Heart right ventricle (tissue), 16 donors: Measurements from ENCODE around the gene MRPS17. TPM values are rescaled to one million over a fixed set of nuclear protein-coding genes. Genes with fewer than 3 reads are reported as not detected.

Experiments used
- ATAC-seq, 8 donors: fragments of 200-7000 bp; cut with Tn5 transposase; one replicate each; pipeline ENCODE4 v1.9.1; 2020; ENCODE audit warnings: mild to moderate bottlenecking in 8 of 8, moderate library complexity in 8 of 8, moderate number of reproducible peaks in 1 of 8
- DNase-seq, 2 donors: peaks; one replicate each; pipeline ENCODE4 v3.0.0-alpha.2; 2020
- H3K27ac ChIP-seq, 10 donors: fragments of 200-600 bp; sonication (generic) in 2 of 10; one replicate each; pipeline versions ENCODE4 v1.5.0 to v1.8.0; 2020 to 2022; ENCODE audit warnings: mild to moderate bottlenecking in 3 of 10
- H3K27me3 ChIP-seq, 7 donors: fragments of 200-600 bp; one replicate each; pipeline ENCODE4 v1.8.0; 2021 to 2022; ENCODE audit warnings: mild to moderate bottlenecking in 2 of 7
- H3K36me3 ChIP-seq, 9 donors: fragments of 200-600 bp; sonication (generic) in 1 of 9; one replicate each; pipeline versions ENCODE4 v1.5.0 to v1.8.0; 2020 to 2022; ENCODE audit warnings: mild to moderate bottlenecking in 2 of 9
- H3K4me1 ChIP-seq, 9 donors: fragments of 200-600 bp; sonication (generic) in 1 of 9; one replicate each; pipeline versions ENCODE4 v1.5.0 to v1.8.0; 2020 to 2022; ENCODE audit warnings: mild to moderate bottlenecking in 4 of 9
- H3K4me3 ChIP-seq, 10 donors: fragments of 200-600 bp; sonication (generic) in 2 of 10; one replicate each; pipeline versions ENCODE4 v1.5.0 to v1.8.0; 2020 to 2022; ENCODE audit warnings: mild to moderate bottlenecking in 7 of 10, moderate library complexity in 2 of 10
- H3K9me3 ChIP-seq, 11 donors: fragments of 200-600 bp in 10 of 11; sonication (generic) in 2 of 11; one replicate each; pipeline versions ENCODE4 v1.5.0 to v1.8.0; 2013 to 2022; ENCODE audit warnings: mild to moderate bottlenecking in 2 of 11, control low read depth in 1 of 11, moderate library complexity in 1 of 11
- WGBS, 2 donors: extraction: QIAGEN DNeasy Blood & Tissue Kit; methylation state at CpG; one replicate each; pipeline ENCODE4 v1.1.7; 2013; ENCODE audit warnings: inconsistent platforms in 1 of 2; 5-methylcytosine and 5-hydroxymethylcytosine counted together
- intact Hi-C, 10 donors: fragments of 100-400 bp; cut with DNase I; formaldehyde crosslinking; loops; one replicate each; pipeline versions ENCODE4 v1.11.1 to v1.14.2; 2022
- polyA plus RNA-seq, 2 donors: library from polyadenylated mRNA; stranded (reverse); fragments of 200-250 nt; gene quantifications; one replicate each; pipeline ENCODE4 v1.2.3, GENCODE V29; 2013
- total RNA-seq, 10 donors: library from RNA; stranded (reverse); fragmentation: NEBNext Ultra II Directional in 3 of 10; extraction: Animal tissue kit (Norgen Biotek cat#: 25700) in 3 of 10; gene quantifications; one replicate each; pipeline versions ENCODE4 v1.2.1 to v1.2.4, GENCODE V29; 2021 to 2023
- TF ChIP-seq, protein P1 (sequence below), 9 donors: fragments of 200-600 bp; sonication (generic) in 2 of 9; IDR thresholded peaks; one replicate each; pipeline versions ENCODE4 v1.5.0 to v1.8.0; 2021 to 2022; ENCODE audit warnings: antibody characterized with exemption in 9 of 9, mild to moderate bottlenecking in 5 of 9, moderate library complexity in 1 of 9
- donor health status: Arrhythmogenic right ventricular cardiomyopathy.
- donor health status: ischemic (EF 13 %, LVEDD 7.1; RV severe dilation, severe dysfunction).
- donor health status: healthy with polysubstance abuse.
- donor health status: DM: no; HTN: yes; CAD: no.
- donor health status: DM: no; HTN: no; CAD: no.
- donor health status: ischemic (EF 25% LVEDD 6.9; RV normal size, moderate dysfunction).
- donor health status: ischemic (EF 25% LVEDD 5.7; RV mildly dilated, moderate dysfunction).
- donor health status: healthy.
- donor health status: DM: yes; HTN: yes; CAD: no.
- donor health status: Ischemic cardiomyopathy.
- donor health status: ischemic (EF 35%, LVEDD 5.7; RV mildly dilated, moderate dysfunction).
- donor health status: nonischemic (EF 11% LVEDD 7.7; RV severe dilation, severe dysfunction).
- donor health status: DM: yes; HTN: yes; CAD: no.
- donor health status: PGD.
- donor health status: ischemic (EF 29% LVEDD 5.4; RV normal size, mild dysfunction).
- donor health status: nonischemic (EF 23%, LVEDD 6.1; RV moderate dilation, normal function).

Gene MRPS17
- total and polyA plus RNA-seq, 12 donors: 15.9 to 23.6 (median 17.6) TPM

DNA sequence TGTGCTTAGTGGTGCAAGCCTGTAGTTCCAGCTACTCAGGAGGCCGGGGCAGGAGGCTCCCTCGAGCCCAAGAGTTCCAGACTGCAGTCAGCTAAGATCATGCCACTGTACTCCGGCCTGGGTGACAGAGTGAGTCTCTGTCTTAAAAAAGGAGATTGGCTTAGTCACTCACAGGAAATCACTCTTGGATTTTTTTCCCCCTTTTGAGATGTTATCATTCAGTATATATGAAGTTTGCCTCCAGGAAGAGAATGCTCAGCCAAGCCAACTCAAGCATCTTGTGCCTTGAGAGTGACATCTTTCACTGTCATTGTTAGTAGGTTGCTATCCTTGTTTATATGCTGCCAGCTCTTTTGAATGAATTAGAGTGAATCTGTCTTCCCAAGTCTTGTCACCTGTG is 40.7 kb downstream of the MRPS17 start:
- intact Hi-C loops: no loop called here
- no peak for DNase-seq
- Histone ChIP-seq H3K9me3 (no peaks in the 10 kb centered on the region), H3K27ac (no peak overlapping the region), H3K36me3 (peaks cover 0 to 100% (median 33%) of the 10 kb centered on the region in 9 donors), H3K27me3 (no peaks in the 10 kb centered on the region), H3K4me1 (no peaks in the 10 kb centered on the region), H3K4me3 (no peak overlapping the region)
- ATAC-seq: no peak
- WGBS, 2 donors: 93 to 99% methylated on average over 3 of the region's 3 CpGs
- TF ChIP-seq, protein P1, sequence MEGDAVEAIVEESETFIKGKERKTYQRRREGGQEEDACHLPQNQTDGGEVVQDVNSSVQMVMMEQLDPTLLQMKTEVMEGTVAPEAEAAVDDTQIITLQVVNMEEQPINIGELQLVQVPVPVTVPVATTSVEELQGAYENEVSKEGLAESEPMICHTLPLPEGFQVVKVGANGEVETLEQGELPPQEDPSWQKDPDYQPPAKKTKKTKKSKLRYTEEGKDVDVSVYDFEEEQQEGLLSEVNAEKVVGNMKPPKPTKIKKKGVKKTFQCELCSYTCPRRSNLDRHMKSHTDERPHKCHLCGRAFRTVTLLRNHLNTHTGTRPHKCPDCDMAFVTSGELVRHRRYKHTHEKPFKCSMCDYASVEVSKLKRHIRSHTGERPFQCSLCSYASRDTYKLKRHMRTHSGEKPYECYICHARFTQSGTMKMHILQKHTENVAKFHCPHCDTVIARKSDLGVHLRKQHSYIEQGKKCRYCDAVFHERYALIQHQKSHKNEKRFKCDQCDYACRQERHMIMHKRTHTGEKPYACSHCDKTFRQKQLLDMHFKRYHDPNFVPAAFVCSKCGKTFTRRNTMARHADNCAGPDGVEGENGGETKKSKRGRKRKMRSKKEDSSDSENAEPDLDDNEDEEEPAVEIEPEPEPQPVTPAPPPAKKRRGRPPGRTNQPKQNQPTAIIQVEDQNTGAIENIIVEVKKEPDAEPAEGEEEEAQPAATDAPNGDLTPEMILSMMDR (IDR thresholded peaks at IDR 0.05): no peak

- peaks cover 0 to 90% (median 49%) of the 10 kb centered on the region in 9 donors for H3K36me3 ChIP-seq
- peaks cover 0 to 12% (median 0%) of the 10 kb centered on the region in 9 donors for H3K4me1 ChIP-seq
- intact Hi-C loops: no loop called here
- WGBS, 2 donors: 91% methylated on average over 8 of the region's 8 CpGs
- TF ChIP-seq, protein P1 (IDR thresholded peaks at IDR 0.05): no peak
- H3K27me3 ChIP-seq: no peaks in the 10 kb centered on the region
- no peak overlapping the region for H3K27ac ChIP-seq
- ATAC-seq: no peak
- no peak for DNase-seq
- H3K9me3 ChIP-seq: no peaks in the 10 kb centered on the region
- H3K4me3 ChIP-seq: no peak overlapping the region
Measured at GRCh38 chr7:55996856-55997500, 45.3 kb downstream of the MRPS17 start.

GRCh38 chr7:56003749-56004148 is 52.1 kb downstream of the MRPS17 start:
- intact Hi-C loops: loop anchor here in 6 of 10 donors (2.0 to 10.0 kb wide), 3 partner anchors 69 to 71 kb away; no protein-coding TSS in a partner anchor
- Histone ChIP-seq H3K27me3 (no peaks in the 10 kb centered on the region), H3K4me1 (peaks cover 0 to 12% (median 0%) of the 10 kb centered on the region in 9 donors), H3K4me3 (no peak overlapping the region), H3K9me3 (no peaks in the 10 kb centered on the region), H3K36me3 (peaks cover 0 to 23% (median 9%) of the 10 kb centered on the region in 9 donors), H3K27ac (no peak overlapping the region)
- WGBS, 2 donors: 84 to 88% methylated on average over 4 of the region's 4 CpGs
- TF ChIP-seq, protein P1 (IDR thresholded peaks at IDR 0.05): no peak
- DNase-seq (no peak), ATAC-seq (no peak)

Other genes with a start within 250 kb of the MRPS17 start
- gene SEPTIN14, start 89.1 kb upstream of the MRPS17 start, total RNA-seq: not detected
- not detected for gene SEPTIN14, start 89.1 kb upstream of the MRPS17 start, polyA plus RNA-seq
- 1 to 10 TPM; 2.1 to 6.1 (median 3.2) TPM for gene ZNF713, start 64.4 kb upstream of the MRPS17 start, total RNA-seq
- 1 to 10 TPM; 1.1 to 2.6 TPM for gene ZNF713, start 64.4 kb upstream of the MRPS17 start, polyA plus RNA-seq
- gene NIPSNAP2, start 12.7 kb downstream of the MRPS17 start, total RNA-seq: 100 to 1,000 TPM; 221 to 455 (median 348) TPM
- 100 to 1,000 TPM in 1 of 2 donors, 10 to 100 TPM in 1; 93.8 to 124 TPM for gene NIPSNAP2, start 12.7 kb downstream of the MRPS17 start, polyA plus RNA-seq
- gene PSPH, start 99.6 kb downstream of the MRPS17 start, total RNA-seq: 10 to 100 TPM in 4 of 10 donors, 1 to 10 TPM in 6; 7.5 to 14.7 (median 9.8) TPM
- 1 to 10 TPM; 5.1 TPM for gene PSPH, start 99.6 kb downstream of the MRPS17 start, polyA plus RNA-seq
- 10 to 100 TPM; 53.5 to 74.8 (median 66.2) TPM for gene CCT6A, start 99.9 kb downstream of the MRPS17 start, total RNA-seq
- 100 to 1,000 TPM in 1 of 2 donors, 10 to 100 TPM in 1; 79.9 to 155 TPM for gene CCT6A, start 99.9 kb downstream of the MRPS17 start, polyA plus RNA-seq
- gene SUMF2, start 112.4 kb downstream of the MRPS17 start, total RNA-seq: 10 to 100 TPM; 20.8 to 49.2 (median 32.6) TPM
- 10 to 100 TPM; 38.2 to 49.0 TPM for gene SUMF2, start 112.4 kb downstream of the MRPS17 start, polyA plus RNA-seq
- gene PHKG1, start 141.1 kb downstream of the MRPS17 start, total RNA-seq: 10 to 100 TPM; 17.1 to 52.2 (median 24.1) TPM
- gene PHKG1, start 141.1 kb downstream of the MRPS17 start, polyA plus RNA-seq: 10 to 100 TPM in 1 of 2 donors, 1 to 10 TPM in 1; 2.3 to 14.8 TPM
- gene CHCHD2, start 154.6 kb downstream of the MRPS17 start, total RNA-seq: 100 to 1,000 TPM; 379 to 537 (median 426) TPM
- gene CHCHD2, start 154.6 kb downstream of the MRPS17 start, polyA plus RNA-seq: 1,000 to 10,000 TPM in 1 of 2 donors, 10 to 100 TPM in 1; 73.0 to 1,047 TPM
- gene NUPR2, start 164.5 kb downstream of the MRPS17 start, total RNA-seq: not detected
- not detected for gene NUPR2, start 164.5 kb downstream of the MRPS17 start, polyA plus RNA-seq